CD4-positive, alpha-beta T cell treated with Interleukin-6 at 100 ng/mL for 8 hours (primary cell): Measurements from ENCODE around the gene TTC34.

Experiments
- DNase-seq: peaks from one replicate; pipeline ENCODE4 v3.0.0-alpha.2; 2020; ENCODE audit warnings: mixed read lengths, low spot score

The TTC34 gene

GRCh38 chr1:2589431-2590232 lies 211.9 kb downstream of the TTC34 start:
- DNase-seq, result no peak

DNA sequence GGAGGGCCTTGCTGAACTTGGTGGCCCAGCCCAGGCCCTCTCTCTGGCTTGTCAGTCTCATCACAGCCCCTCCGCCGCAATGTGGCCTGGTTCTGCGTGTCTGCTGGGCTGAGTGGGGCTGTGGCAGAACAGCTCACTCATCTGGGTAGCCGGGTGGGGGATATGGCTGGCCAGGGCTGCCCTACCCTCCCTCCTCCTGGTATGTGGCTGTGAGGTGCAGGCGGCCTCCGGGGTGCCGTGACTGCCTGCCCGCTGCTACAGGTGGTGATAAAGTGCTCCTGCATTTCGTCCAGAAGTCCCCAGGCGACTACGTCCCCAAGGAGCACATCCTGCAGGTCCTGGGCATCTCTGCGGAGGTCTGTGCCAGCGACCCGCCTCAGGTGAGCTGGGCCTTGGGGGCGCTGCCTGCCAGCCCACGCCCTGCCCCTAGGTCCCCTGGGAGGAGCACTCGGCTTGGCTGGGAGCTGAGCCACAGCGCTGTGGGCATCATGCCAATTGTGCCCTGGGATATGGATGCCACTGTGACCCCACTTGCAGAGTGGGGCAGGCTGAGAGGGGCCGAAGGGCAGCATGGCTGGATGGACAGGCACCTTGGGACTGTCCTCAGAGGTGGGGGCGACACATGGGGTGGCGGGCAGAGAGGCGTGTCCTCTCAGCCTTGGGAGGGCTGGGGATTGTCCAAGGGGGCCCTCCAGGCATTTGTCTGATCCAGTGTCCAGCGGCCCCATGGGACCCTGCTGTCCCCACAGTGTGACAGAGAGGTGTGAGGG lies 212.6 kb downstream of the TTC34 start:
- no peak for DNase-seq

DNA sequence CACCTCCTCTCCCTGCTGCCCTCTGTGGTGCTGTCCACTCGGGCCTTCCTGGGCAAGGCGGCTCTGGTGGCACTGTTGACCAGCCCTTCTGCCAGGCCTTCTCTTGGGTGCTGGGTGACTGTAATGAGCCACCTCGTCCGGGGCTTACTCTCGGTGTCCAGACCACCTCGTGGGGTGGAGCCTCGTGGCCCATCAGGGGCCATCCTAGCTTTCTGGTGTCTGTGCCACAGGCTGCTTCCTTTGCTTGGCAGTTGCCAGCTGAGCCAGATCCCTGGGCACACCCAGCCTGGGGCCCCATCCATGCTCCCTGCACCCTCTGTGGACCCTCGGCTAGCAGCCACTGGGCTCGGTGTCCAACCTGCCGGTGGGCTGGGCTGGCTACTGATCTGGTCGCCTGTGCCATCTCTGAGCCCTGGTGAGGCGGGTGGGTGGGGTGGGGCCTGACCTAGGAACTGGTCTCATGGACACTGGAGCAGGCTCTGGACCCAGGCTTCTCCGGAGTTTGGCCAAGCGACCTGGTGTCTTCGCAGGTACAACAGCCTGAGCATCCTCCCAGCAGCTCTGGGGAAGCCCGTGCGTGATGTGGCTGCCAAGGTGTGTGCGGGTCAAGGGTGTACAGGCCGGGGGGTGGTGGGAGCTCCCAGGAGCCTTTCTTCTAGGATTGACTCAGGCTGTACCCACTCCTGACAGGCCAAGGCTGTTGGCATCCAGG lies 213.5 kb downstream of the TTC34 start:
- no peak for DNase-seq

GRCh38 chr1:2587071-2587859 lies 214.2 kb downstream of the TTC34 start:
- DNase-seq, result no peak

DNA sequence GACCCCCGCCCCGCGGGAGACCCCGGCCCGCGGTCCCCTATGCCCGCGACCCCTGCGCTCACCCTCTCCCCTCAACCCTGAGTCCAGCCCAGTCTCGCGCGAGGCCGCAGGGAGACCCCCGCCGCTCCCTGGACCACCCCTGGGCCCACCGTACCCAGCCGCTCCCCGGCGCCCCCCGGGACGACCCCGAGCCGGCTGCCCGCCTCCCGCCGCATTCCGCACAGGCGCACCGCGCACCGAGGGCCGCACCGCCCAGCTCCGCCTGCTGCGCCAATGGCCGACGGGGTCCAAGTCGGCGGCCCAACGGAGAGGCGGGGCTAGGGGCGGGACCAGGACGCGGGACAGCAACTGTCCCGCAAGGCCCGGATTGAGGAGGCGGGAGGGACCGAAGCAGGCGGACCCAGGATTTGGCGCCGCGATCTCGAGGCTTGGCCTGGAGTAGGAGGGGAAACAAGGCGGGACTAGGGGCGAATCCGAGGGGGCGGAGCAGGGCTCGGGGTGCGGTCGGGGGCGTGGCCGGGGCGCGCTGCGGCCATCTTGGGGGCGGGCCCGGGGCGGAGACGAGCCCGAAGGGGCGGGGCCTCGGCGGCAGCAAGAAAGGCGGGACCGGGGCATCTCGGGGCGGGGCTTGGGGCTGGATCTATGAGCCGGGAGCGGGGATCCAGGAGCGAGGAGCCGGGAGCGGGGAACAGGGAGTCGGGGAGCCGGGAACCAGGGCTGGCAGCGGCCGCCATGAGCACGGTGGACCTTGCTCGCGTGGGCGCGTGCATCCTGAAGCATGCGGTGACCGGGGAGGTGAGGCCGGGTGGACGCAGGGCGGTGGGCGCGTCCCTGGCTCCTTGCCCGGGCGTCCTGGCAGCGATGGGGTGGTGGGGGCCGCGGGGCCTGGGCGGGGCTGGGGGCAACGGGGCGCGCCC lies 215.1 kb downstream of the TTC34 start, which contains the start of gene PRXL2B:
Gene PRXL2B (plus strand): TSS at position 624 of the 917 bp plus-strand sequence. CDS start 109 bp downstream, at position 733.
- DNase-seq, result peak; percentile 97
